Thymus (tissue), 11 donors: ENCODE data around the gene HTR2C. TPM values are rescaled to one million over a fixed set of nuclear protein-coding genes. Genes with fewer than 3 reads are reported as not detected.
"Not testable (repeated sequence)": the region's sequence is repeated elsewhere in the genome, so short reads cannot be mapped to it uniquely, and the experiment has no call there.

Source experiments
- DNase-seq, 9 donors: peaks; one replicate each; pipeline ENCODE4 v3.0.0-alpha.2; 2013; ENCODE audit warnings: low spot score in 9 of 9, low read depth in 6 of 9, missing footprints in 1 of 9
- H3K27ac ChIP-seq, 2 donors: one replicate each; pipeline ENCODE4 v1.5.1; 2013; ENCODE audit warnings: control low read depth in 1 of 2, low read depth in 1 of 2, low read length in 1 of 2, mild to moderate bottlenecking in 1 of 2, moderate library complexity in 1 of 2
- H3K27me3 ChIP-seq, 2 donors: one replicate each; pipeline ENCODE4 v1.5.1; 2013; ENCODE audit warnings: low read length in 1 of 2; ENCODE audit not compliant: control insufficient read depth in 2 of 2, insufficient read depth in 1 of 2
- H3K36me3 ChIP-seq, 2 donors: one replicate each; pipeline ENCODE4 v1.5.1; 2013; ENCODE audit warnings: low read length in 1 of 2, mild to moderate bottlenecking in 1 of 2, moderate library complexity in 1 of 2; ENCODE audit not compliant: control insufficient read depth in 2 of 2, insufficient read depth in 2 of 2
- H3K4me1 ChIP-seq, 2 donors: one replicate each; pipeline ENCODE4 v1.5.1; 2013; ENCODE audit warnings: low read length in 2 of 2; ENCODE audit not compliant: control insufficient read depth in 2 of 2, insufficient read depth in 2 of 2
- H3K4me3 ChIP-seq, 2 donors: one replicate each; pipeline ENCODE4 v1.5.1; 2013; ENCODE audit warnings: low read length in 2 of 2, control low read depth in 1 of 2, mild to moderate bottlenecking in 1 of 2
- H3K9me3 ChIP-seq, 2 donors: one replicate each; pipeline ENCODE4 v1.5.1; 2013; ENCODE audit warnings: low read length in 1 of 2, mild to moderate bottlenecking in 1 of 2; ENCODE audit not compliant: control insufficient read depth in 2 of 2, insufficient read depth in 1 of 2
- WGBS: extraction: QIAGEN DNeasy Blood & Tissue Kit; methylation state at CpG from one replicate; pipeline ENCODE4 v1.1.7; 2013; 5-methylcytosine and 5-hydroxymethylcytosine counted together
- polyA plus RNA-seq: library from polyadenylated mRNA; stranded (reverse); fragments of 200-250 nt; gene quantifications from one replicate; pipeline ENCODE4 v1.2.3, GENCODE V29; 2013
- total RNA-seq: library from RNA; stranded (reverse); fragments of 120-200 nt; gene quantifications from one replicate; pipeline ENCODE4 v1.2.4, GENCODE V29; 2013
- donor health status: healthy.

The HTR2C gene
- total and polyA plus RNA-seq, 2 donors: under 0.01 TPM; not detected in 1

- no peak for DNase-seq
- no peaks in the 10 kb centered on the region for H3K9me3 ChIP-seq
- H3K4me3 ChIP-seq: no peak overlapping the region
- H3K36me3 ChIP-seq: no peaks in the 10 kb centered on the region
- H3K4me1 ChIP-seq: no peaks in the 10 kb centered on the region
- WGBS: 89% methylated on average over 3 of the region's 3 CpGs
- no peak overlapping the region for H3K27ac ChIP-seq
- no peaks in the 10 kb centered on the region for H3K27me3 ChIP-seq
These were observed 340.5 kb downstream of the HTR2C start for GRCh38 chrX:114924423-114924822.

GRCh38 chrX:114924856-114925255, 341.0 kb downstream of the HTR2C start:
- H3K27me3 ChIP-seq: no peaks in the 10 kb centered on the region
- H3K4me1 ChIP-seq: no peaks in the 10 kb centered on the region
- H3K9me3 ChIP-seq: no peaks in the 10 kb centered on the region
- H3K36me3 ChIP-seq: no peaks in the 10 kb centered on the region
- no peak overlapping the region for H3K4me3 ChIP-seq
- no peak overlapping the region for H3K27ac ChIP-seq
- no peak for DNase-seq

- no peak for DNase-seq
- Histone ChIP-seq H3K4me3 (no peak overlapping the region), H3K4me1 (no peaks in the 10 kb centered on the region), H3K27me3 (no peaks in the 10 kb centered on the region), H3K27ac (no peak overlapping the region), H3K36me3 (no peaks in the 10 kb centered on the region), H3K9me3 (peaks cover 0 to 8% of the 10 kb centered on the region in 2 donors)
These were observed 346.3 kb downstream of the HTR2C start for GRCh38 chrX:114930227-114930626.

GRCh38 chrX:114932550-114932949, 348.7 kb downstream of the HTR2C start:
- 87% methylated on average over 1 of the region's 1 CpG for WGBS
- no peak overlapping the region for H3K27ac ChIP-seq
- H3K27me3 ChIP-seq: no peaks in the 10 kb centered on the region

GRCh38 chrX:114933291-114933690, 349.4 kb downstream of the HTR2C start:
- not testable (repeated sequence) for H3K9me3 ChIP-seq, H3K4me1 ChIP-seq, H3K27me3 ChIP-seq, H3K4me3 ChIP-seq, H3K27ac ChIP-seq, H3K36me3 ChIP-seq, DNase-seq
- 87% methylated on average over 2 of the region's 2 CpGs for WGBS

More at GRCh38 chrX:114932550-114932949, 348.7 kb downstream of the HTR2C start:
- DNase-seq: no peak
- H3K9me3 ChIP-seq: peaks cover 0 to 8% of the 10 kb centered on the region in 2 donors
- no peak overlapping the region for H3K4me3 ChIP-seq
- H3K36me3 ChIP-seq: no peaks in the 10 kb centered on the region
- no peaks in the 10 kb centered on the region for H3K4me1 ChIP-seq

- not testable (repeated sequence) for H3K9me3 ChIP-seq, H3K27me3 ChIP-seq, DNase-seq, H3K36me3 ChIP-seq, H3K4me3 ChIP-seq, H3K27ac ChIP-seq, H3K4me1 ChIP-seq
- 97% methylated on average over 3 of the region's 3 CpGs for WGBS
These were observed 353.2 kb downstream of the HTR2C start for GRCh38 chrX:114937090-114937489.

GRCh38 chrX:114952696-114953095, 368.8 kb downstream of the HTR2C start:
- H3K27ac ChIP-seq: no peak overlapping the region
- H3K4me3 ChIP-seq: no peak overlapping the region
- no peaks in the 10 kb centered on the region for H3K27me3 ChIP-seq
- 95% methylated on average over 2 of the region's 2 CpGs for WGBS
- no peaks in the 10 kb centered on the region for H3K9me3 ChIP-seq
- H3K36me3 ChIP-seq: no peaks in the 10 kb centered on the region
- DNase-seq: no peak
- H3K4me1 ChIP-seq: no peaks in the 10 kb centered on the region
